CD4-positive, alpha-beta T cell treated with Interleukin-4 for 4 hours (primary cell): ENCODE results near the gene RNASE4.
"Not testable (repeated sequence)": the region's sequence is repeated elsewhere in the genome, so short reads cannot be mapped to it uniquely, and the experiment has no call there.

Experiments
- DNase-seq: peaks from one replicate; pipeline ENCODE4 v3.0.0-alpha.2; 2020

Gene RNASE4

DNA sequence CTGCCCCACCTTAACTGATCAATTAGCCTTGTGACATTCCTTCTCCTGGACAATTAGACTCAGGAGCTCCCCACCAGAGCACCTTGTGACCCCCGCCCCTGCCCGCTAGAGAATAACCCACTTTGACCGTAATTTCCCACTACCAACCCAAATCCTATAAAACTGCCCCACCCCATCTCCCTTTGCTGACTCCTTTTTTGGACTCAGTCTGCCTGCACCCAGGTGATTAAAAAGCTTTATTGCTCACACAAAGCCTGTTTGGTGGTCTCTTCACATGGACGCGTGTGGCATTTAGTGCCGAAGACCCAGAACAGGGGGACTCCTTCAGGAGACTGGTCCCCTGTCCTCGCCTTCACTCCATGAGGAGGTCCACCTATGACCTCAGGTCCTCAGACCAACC lies 16.6 kb downstream of the RNASE4 start:
- not testable (repeated sequence) for DNase-seq

DNA sequence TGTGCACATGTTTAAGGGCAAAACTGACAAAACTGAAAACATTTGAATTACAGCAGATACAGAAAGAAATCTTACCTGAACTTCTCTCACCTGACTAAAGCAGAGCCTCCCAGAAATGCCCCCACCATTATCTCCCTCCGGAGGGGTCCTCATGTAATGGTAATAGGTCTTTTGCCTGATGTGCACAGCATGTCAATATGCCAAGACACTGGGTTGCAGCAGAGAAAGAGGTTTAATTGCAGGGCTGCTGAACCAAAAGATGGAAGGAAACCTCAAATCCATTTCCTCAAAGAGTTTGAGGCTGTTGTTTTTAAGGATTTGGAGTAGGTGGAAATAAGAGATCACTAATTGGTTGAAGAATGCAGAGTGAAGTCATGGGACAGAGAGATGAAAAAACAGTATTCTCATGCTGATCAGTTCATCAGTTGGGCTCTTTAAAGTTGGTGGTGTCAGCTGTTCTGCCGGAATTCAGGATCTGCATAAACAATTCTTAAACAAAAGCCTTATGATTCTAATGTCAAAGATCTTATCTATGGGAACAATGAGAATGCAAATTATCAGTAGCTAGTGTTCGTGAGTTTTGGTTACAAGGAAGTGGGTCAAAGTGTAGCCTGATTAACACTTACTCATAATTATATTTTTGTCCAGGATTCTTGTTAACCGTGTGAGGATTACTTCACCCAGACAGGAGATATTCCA lies 22.4 kb downstream of the RNASE4 start:
- DNase-seq, result no peak

- DNase-seq, result no peak
Observed at GRCh38 chr14:20707622-20708021, 23.3 kb downstream of the RNASE4 start.

- DNase-seq, result no peak
Observed at GRCh38 chr14:20711261-20711660, 26.9 kb downstream of the RNASE4 start.

DNA sequence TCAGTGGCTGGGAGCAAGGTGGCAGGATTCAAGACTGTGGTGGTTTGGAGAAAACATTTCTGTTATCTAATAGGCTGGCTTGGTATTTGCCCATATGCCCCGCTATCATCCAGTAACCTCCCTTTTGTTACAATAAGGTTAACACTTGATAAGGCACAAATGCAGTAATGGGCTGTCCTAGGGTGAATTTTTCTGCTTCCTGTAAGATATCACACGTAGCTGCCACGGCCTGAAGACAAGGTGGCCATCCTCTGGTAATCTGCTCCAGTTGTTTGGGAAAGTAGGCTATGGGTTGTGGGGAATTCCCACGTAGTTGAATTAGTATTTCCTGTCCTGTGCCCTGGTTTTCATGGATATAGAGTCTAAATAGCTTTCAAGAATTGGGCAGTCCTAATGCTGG lies 27.3 kb downstream of the RNASE4 start:
- no peak for DNase-seq

- DNase-seq, result no peak
Observed at GRCh38 chr14:20712904-20713303, 28.5 kb downstream of the RNASE4 start.

DNA sequence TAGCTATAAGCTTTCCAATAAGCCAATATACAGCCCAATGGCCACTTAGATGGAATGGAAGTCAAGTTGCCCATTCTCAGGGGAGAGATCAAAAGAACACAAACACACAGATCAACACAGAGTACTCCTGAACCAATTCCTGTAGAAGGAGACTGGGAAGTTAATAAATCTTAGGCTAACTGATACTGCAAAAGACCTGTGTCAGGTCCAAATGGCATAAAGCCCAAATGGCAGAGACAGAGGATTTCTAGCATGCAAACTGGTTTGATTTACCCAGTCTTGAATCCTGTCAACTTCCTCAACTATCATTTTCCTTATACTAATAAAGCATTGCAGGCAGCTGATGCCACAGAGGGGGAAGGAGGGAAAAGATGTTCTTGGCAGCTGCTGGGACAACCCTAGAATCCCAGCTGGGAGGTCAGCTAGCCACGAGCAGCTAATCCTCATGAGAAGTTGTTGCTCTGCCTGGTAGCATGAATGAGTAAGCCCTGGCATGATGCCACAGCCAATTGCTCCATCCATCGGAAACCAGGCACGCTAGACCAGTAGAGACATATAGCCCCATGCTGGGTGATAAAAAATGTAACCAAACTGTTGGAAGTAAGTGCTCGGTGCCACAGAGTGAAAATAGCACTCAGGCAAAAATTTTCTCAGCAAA lies 30.4 kb downstream of the RNASE4 start:
- DNase-seq, result no peak

DNA sequence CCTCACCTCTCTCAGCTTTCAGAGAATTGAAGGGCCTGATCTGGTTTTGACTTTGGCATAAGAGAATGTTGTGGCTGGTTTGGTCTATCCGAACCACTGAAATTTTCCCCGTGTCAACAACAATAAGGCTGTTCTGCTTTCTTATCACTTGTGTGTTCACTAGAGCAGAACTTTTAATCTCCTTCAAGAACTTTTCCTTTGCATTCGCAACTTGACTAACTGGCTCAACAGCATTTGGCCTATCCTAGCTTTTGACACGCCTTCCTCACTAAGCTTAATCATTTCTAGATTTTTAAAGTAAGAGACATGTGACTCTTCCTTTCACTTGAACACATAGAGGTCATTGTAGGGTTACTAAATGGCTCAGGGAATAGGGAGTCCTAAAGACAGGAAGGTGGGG lies 35.4 kb downstream of the RNASE4 start:
- DNase-seq, result no peak

- no peak for DNase-seq
Observed at GRCh38 chr14:20720741-20721140, 36.4 kb downstream of the RNASE4 start.

DNA sequence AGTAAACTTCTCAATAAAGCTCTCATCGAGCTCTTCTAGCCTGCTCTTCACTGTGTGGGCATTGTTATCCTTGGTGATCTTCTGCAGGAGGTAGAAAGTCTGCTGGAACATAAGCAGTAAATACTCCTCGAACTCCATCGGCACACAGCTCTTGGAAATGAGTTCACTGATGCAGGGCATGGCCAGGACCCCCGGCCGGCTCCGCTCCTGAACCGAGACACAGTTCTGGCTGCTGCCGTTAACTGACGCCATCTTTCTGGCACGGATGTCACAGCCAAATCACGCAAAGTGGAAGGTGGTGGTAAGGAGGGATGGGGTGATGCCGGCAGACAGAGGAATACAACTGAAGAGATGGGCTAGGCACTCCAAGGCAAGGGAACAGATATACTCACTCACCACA lies 37.7 kb downstream of the RNASE4 start:
- no peak for DNase-seq

DNA sequence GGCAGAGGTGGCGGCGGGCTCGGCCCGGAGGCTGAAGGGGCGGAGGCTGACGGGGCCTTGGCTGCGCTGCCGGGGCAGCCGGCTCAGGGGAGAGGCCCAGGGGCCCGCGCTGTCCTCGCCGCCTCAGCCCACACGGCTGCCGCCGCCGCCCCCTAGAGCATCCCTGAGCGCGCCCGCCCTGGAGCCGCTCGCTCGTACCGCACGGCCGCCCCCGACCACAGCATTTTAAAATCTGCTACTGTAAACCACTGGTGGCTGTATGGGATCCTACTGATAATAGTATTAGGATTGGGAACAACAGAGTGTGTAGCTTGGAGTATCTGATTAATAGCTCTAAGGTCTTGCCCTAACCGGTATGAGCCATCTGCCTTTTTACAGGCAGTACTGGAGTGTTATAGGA lies 39.1 kb downstream of the RNASE4 start:
- no peak for DNase-seq

- DNase-seq, result not testable (repeated sequence)
Observed at GRCh38 chr14:20726121-20726520, 41.8 kb downstream of the RNASE4 start.

DNA sequence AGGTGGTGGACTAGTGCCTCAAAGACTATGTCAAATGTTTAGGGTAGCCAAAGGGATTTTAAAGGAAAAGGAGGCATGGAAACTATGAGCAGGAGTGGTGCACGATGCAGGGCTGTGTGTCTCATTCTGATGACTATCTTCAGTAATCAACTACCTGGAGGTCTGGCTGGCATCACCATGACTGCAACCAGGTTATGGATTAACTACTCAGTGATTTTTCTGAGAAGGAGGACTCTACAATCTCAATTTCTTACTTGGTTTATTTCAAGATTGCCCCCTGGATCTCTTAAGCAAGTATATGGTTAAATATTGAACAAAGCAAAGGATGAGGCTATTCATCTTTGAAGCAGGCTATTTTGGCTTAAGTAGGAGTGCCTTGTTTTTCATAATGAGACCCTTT lies 42.2 kb downstream of the RNASE4 start:
- no peak for DNase-seq

GRCh38 chr14:20730891-20731290 lies 46.5 kb downstream of the RNASE4 start:
- no peak for DNase-seq

- no peak for DNase-seq
Observed at GRCh38 chr14:20732477-20732876, 48.1 kb downstream of the RNASE4 start.

DNA sequence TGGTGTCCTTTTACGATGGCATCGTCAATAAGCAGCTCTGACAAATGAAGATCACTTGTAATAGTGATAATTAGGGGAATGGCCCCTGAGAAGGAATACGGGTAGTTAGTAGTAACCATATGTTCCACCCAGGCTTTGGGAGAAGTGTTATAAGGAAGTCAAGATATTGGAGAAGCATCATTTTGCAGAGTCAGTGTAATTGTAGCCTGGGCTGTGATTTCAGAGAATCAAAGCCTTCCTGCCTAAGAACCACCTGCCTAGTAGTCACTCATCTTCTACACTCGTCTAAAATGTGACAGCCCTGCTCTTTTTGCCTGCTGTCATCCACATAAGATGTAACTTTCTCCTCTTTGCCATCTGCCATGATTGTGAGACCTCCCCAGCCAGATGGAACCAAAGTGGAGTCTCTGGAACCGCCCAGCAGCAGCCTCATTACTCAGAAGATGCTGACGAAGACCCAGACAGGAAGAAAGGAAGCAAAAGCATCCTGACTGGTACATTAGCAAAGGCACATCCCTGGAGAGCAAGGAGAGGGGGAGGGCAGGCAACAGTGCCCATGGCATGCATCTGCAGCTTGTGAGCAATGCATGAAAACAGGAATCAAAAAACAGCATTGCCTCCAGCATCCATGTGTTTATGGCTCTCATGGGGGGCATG lies 48.7 kb downstream of the RNASE4 start:
- no peak for DNase-seq

GRCh38 chr14:20733684-20734429 lies 49.5 kb downstream of the RNASE4 start:
- no peak for DNase-seq

DNA sequence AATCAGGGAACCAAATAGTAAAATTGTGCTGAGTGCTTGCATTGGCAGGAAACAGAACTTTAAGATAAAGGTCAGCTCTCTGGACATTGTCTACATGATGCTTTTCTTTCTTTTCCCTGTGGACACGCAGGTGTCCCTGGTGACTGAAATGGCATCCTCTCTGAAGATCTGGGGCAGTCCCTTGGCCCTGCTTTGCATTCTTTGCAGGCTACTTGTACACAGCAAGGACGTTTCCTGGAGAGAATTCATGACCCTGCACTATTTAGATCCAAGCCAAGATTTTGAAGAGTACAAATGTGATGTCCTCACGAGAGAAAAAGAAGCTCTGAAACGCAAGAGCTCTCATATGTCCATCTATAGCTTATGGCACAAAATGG lies 50.1 kb downstream of the RNASE4 start:
- no peak for DNase-seq

- DNase-seq, result not testable (repeated sequence)
Observed at GRCh38 chr14:20738292-20738691, 53.9 kb downstream of the RNASE4 start.

DNA sequence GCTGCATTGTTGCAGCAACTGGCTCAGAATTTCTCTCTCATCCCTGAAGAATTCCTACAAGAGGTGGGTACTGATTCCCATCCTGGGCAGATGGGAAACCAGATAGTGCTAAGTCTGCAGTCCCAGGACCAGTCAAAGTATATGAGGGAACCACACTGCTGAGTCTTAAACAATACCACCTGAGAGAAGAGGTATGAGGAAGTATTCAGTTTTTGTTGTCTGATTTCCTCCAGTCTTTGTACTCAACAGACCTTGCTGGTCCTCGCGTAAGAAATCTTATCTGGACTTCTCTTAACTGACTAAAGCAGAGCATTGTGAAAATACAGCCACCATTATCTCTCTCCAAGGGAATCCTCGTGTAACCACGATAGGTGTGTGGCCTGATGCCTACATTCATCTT lies 57.8 kb downstream of the RNASE4 start:
- DNase-seq, result no peak

DNA sequence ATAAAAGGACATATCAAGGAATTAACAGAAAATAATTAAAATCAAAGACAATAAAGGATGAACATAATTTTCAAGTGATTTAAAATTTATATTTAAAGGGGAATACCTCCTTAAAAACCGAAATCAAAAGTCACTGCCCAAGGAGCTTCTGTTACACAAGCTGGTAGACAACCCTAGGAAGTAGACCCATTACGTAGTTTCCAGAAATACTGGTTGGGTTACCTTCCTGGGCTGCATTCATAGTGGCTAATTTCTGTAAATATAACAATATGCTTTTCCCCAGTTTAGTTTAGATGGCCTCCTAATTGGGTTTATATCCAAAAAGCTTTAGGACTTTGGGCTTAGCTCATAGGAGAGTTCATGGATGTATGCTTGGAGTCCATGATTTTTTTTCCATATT lies 59.2 kb downstream of the RNASE4 start:
- no peak for DNase-seq

DNA sequence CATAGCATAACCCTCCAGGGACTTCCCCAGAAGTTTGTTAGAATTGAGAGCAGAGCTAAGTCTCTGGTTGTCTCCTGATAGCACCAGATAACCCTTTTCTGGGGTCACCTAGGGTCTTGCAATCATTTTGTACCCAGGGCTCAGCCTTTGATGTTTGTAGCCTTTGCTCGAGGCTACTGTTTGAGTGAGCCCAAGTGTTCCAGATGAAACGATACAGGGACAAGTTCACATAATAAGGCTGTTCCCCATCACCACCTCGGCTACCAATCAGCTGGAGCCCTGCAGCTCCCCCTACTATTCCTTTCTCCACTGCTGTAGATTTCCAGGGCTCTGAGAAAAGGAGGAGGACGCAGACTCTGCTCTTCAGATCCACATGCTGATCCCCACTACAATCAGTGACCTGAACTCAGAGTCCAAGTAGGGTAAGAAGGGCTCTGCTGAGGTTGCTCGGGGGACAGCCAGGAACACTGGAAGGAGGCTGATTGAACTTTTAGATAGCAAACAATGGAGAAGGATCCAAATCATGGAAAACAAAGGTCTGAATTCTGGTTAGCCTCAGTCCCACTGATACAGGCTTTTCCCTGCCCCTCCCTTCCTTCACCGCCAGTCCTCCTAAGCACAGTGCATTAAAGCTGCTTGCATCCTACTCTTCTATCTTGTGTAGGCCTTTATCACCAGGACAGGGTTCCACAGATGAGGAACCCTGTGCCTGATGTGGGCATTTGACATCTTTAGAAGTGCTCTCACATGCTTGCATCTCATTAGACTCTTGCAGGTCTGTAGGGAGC lies 61.4 kb downstream of the RNASE4 start, which contains the start of gene EDDM3A:
EDDM3A (plus strand) TSS at position 317 of the 788 bp plus-strand sequence. CDS start 1,694 bp downstream, outside the sequence.
- no peak for DNase-seq

DNA sequence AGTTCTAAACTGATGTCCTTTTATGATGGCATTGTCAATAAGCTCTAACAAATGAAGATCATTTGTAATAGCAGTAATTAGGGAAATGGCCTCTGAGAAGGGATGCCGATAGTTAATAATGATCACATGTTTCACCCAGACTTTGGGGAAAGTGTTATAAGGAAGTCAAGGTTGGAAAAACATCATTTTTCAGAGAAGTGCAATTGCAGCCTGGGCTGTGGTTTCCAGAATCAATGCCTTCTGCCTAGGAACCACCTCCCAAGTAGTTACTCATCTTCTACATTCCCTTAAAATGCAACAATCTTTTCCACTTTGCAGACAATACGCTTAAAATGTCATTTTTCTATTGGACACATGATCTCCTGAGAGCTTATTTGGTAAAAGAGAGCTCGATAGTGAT lies 62.2 kb downstream of the RNASE4 start:
- DNase-seq, result no peak
